Activated T-cell treated with anti-CD3 and anti-CD28 coated beads, Interleukin-2, amount 50 U/mL, for 24 hours (primary cell): ENCODE measurements around the gene SKAP1.
A peak's percentile ranks its signal among the peaks of the same experiment; 100 is the strongest.
"Not testable (repeated sequence)": the region's sequence is repeated elsewhere in the genome, so short reads cannot be mapped to it uniquely, and the experiment has no call there.

ENCODE experiments used
- DNase-seq: peaks from one replicate; pipeline ENCODE4 v3.0.0-alpha.2; 2020
- H3K27ac Mint-ChIP-seq: 2 replicates; pipeline ENCODE4 v1.8.0; 2020; ENCODE audit warnings: mild to moderate bottlenecking, mixed read lengths
- H3K27me3 Mint-ChIP-seq: 2 replicates; pipeline ENCODE4 v1.8.0; 2020; ENCODE audit warnings: mixed read lengths
- H3K36me3 Mint-ChIP-seq: 2 replicates; pipeline ENCODE4 v1.8.0; 2020; ENCODE audit warnings: low read depth, mixed read lengths
- H3K4me1 Mint-ChIP-seq: 2 replicates; pipeline ENCODE4 v1.8.0; 2020; ENCODE audit warnings: low read depth, mixed read lengths
- H3K4me3 Mint-ChIP-seq: 2 replicates; pipeline ENCODE4 v1.8.0; 2020; ENCODE audit warnings: mild to moderate bottlenecking, moderate library complexity, mixed read lengths
- H3K9me3 Mint-ChIP-seq: 2 replicates; pipeline ENCODE4 v1.8.0; 2020; ENCODE audit warnings: mixed read lengths

SKAP1 gene

GRCh38 chr17:48439875-48440505 is 10.0 kb upstream of the SKAP1 start:
- Mint-ChIP-seq H3K4me3 (peak overlapping the region; percentile 6), H3K9me3 (peaks cover 8% of the 10 kb centered on the region), H3K36me3 (no peaks in the 10 kb centered on the region), H3K27ac (peak overlapping the region; percentile 88), H3K4me1 (peaks cover 93% of the 10 kb centered on the region), H3K27me3 (no peaks in the 10 kb centered on the region)
- peak; percentile 56 for DNase-seq

GRCh38 chr17:48439110-48439850 is 9.3 kb upstream of the SKAP1 start:
- peaks cover 88% of the 10 kb centered on the region for H3K4me1 Mint-ChIP-seq
- DNase-seq, result no peak
- no peak overlapping the region for H3K4me3 Mint-ChIP-seq
- peak overlapping the region; percentile 88 for H3K27ac Mint-ChIP-seq
- no peaks in the 10 kb centered on the region for H3K27me3 Mint-ChIP-seq
- H3K9me3 Mint-ChIP-seq, result peaks cover 8% of the 10 kb centered on the region
- no peaks in the 10 kb centered on the region for H3K36me3 Mint-ChIP-seq

GRCh38 chr17:48438516-48439061 is 8.6 kb upstream of the SKAP1 start:
- Mint-ChIP-seq H3K9me3 (peaks cover 8% of the 10 kb centered on the region), H3K27ac (peak overlapping the region; percentile 34), H3K4me3 (no peak overlapping the region), H3K4me1 (peaks cover 84% of the 10 kb centered on the region), H3K36me3 (no peaks in the 10 kb centered on the region), H3K27me3 (no peaks in the 10 kb centered on the region)
- DNase-seq, result no peak

- DNase-seq, result no peak
- Mint-ChIP-seq H3K36me3 (peaks cover 11% of the 10 kb centered on the region), H3K27ac (no peak overlapping the region), H3K9me3 (no peaks in the 10 kb centered on the region), H3K27me3 (no peaks in the 10 kb centered on the region), H3K4me3 (no peak overlapping the region), H3K4me1 (peaks cover 73% of the 10 kb centered on the region)
Observed at GRCh38 chr17:48433896-48434295, 3.9 kb upstream of the SKAP1 start.

GRCh38 chr17:48432820-48433775 is 3.1 kb upstream of the SKAP1 start:
- Mint-ChIP-seq H3K27me3 (no peaks in the 10 kb centered on the region), H3K4me1 (peaks cover 72% of the 10 kb centered on the region), H3K4me3 (no peak overlapping the region), H3K36me3 (peaks cover 15% of the 10 kb centered on the region), H3K27ac (no peak overlapping the region), H3K9me3 (no peaks in the 10 kb centered on the region)
- DNase-seq, result no peak

- Mint-ChIP-seq H3K9me3 (no peaks in the 10 kb centered on the region), H3K4me1 (peaks cover 77% of the 10 kb centered on the region), H3K27me3 (no peaks in the 10 kb centered on the region), H3K4me3 (peak overlapping the region; percentile 95), H3K27ac (peak overlapping the region; percentile 97), H3K36me3 (peaks cover 23% of the 10 kb centered on the region)
- no peak for DNase-seq
Observed at GRCh38 chr17:48429156-48429555, 858 bp downstream of the SKAP1 start.

GRCh38 chr17:48427598-48427997 is 2.4 kb downstream of the SKAP1 start:
- H3K27ac Mint-ChIP-seq, result peak overlapping the region; percentile 97
- H3K27me3 Mint-ChIP-seq, result no peaks in the 10 kb centered on the region
- no peaks in the 10 kb centered on the region for H3K9me3 Mint-ChIP-seq
- peaks cover 25% of the 10 kb centered on the region for H3K36me3 Mint-ChIP-seq
- peaks cover 84% of the 10 kb centered on the region for H3K4me1 Mint-ChIP-seq
- DNase-seq, result peak; percentile 61
- H3K4me3 Mint-ChIP-seq, result peak overlapping the region; percentile 95

GRCh38 chr17:48426761-48427500 is 3.1 kb downstream of the SKAP1 start:
- H3K36me3 Mint-ChIP-seq, result peaks cover 27% of the 10 kb centered on the region
- peak overlapping the region; percentile 95 for H3K4me3 Mint-ChIP-seq
- H3K9me3 Mint-ChIP-seq, result no peaks in the 10 kb centered on the region
- H3K27ac Mint-ChIP-seq, result peak overlapping the region; percentile 97
- H3K4me1 Mint-ChIP-seq, result peaks cover 88% of the 10 kb centered on the region
- no peak for DNase-seq
- no peaks in the 10 kb centered on the region for H3K27me3 Mint-ChIP-seq

GRCh38 chr17:48426019-48426665 is 3.9 kb downstream of the SKAP1 start:
- Mint-ChIP-seq H3K27ac (peak overlapping the region; percentile 97), H3K9me3 (no peaks in the 10 kb centered on the region)

GRCh38 chr17:48422060-48422459 is 8.0 kb downstream of the SKAP1 start:
- Mint-ChIP-seq H3K36me3 (peaks cover 24% of the 10 kb centered on the region), H3K4me1 (peaks cover 84% of the 10 kb centered on the region)
- not testable (repeated sequence) for H3K27me3 Mint-ChIP-seq, H3K9me3 Mint-ChIP-seq, H3K4me3 Mint-ChIP-seq, DNase-seq, H3K27ac Mint-ChIP-seq

More at GRCh38 chr17:48426019-48426665, 3.9 kb downstream of the SKAP1 start:
- H3K4me3 Mint-ChIP-seq, result peak overlapping the region; percentile 95
- DNase-seq, result no peak
- H3K27me3 Mint-ChIP-seq, result no peaks in the 10 kb centered on the region
- H3K4me1 Mint-ChIP-seq, result peaks cover 88% of the 10 kb centered on the region
- peaks cover 32% of the 10 kb centered on the region for H3K36me3 Mint-ChIP-seq

GRCh38 chr17:48420823-48421222 is 9.2 kb downstream of the SKAP1 start:
- Mint-ChIP-seq H3K27ac (no peak overlapping the region), H3K4me3 (no peak overlapping the region), H3K9me3 (no peaks in the 10 kb centered on the region), H3K4me1 (peaks cover 84% of the 10 kb centered on the region), H3K27me3 (no peaks in the 10 kb centered on the region), H3K36me3 (peaks cover 21% of the 10 kb centered on the region)
- DNase-seq, result no peak

GRCh38 chr17:48416971-48417370 is 13.0 kb downstream of the SKAP1 start:
- Mint-ChIP-seq H3K4me3 (peak overlapping the region; percentile 34), H3K27ac (peak overlapping the region; percentile 84)

GRCh38 chr17:48413613-48414405 is 16.2 kb downstream of the SKAP1 start:
- DNase-seq, result no peak
- Mint-ChIP-seq H3K4me3 (peak overlapping the region; percentile 23), H3K36me3 (peaks cover 31% of the 10 kb centered on the region), H3K27ac (peak overlapping the region; percentile 90), H3K9me3 (peaks cover 2% of the 10 kb centered on the region), H3K4me1 (peaks cover 91% of the 10 kb centered on the region), H3K27me3 (no peaks in the 10 kb centered on the region)

More at GRCh38 chr17:48416971-48417370, 13.0 kb downstream of the SKAP1 start:
- Mint-ChIP-seq H3K27me3 (no peaks in the 10 kb centered on the region), H3K4me1 (peaks cover 88% of the 10 kb centered on the region), H3K9me3 (no peaks in the 10 kb centered on the region), H3K36me3 (peaks cover 16% of the 10 kb centered on the region)
- no peak for DNase-seq
